ENCODE results near the gene MED27. TPM values are rescaled to one million over a fixed set of nuclear protein-coding genes. Genes with fewer than 3 reads are reported as not detected.
A peak's percentile ranks its signal among the peaks of the same experiment; 100 is the strongest.

Gene MED27
- total and polyA plus RNA-seq, 7 experiments from 2014 or later = 11.5 to 44.2 (median 25.7) TPM

DNA sequence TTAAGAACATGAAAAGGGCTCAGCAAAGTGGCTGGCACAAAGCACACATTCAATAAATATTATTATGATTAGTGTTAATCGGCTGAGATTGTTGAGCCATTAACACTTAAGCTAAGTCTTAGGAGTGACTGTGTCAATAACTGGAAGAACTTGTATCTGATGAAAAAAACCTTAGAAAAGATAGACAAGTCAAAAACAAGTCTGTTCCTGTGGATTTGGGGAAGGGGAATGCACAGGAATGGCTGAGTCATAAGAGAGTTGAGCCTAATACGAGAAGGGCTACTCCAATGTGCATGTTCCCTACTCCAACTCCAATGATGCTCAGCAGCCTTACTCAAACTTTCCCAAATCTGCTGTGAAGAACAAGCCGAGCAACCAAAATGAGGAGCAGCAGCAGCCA, 53.9 kb downstream of the MED27 start:
- H3K36me3 Mint-ChIP-seq = peaks cover 0 to 14% (median 6%) of the 10 kb centered on the region in 5 donors
- H3K36me3 ChIP-seq (ENCODE audit: control insufficient read depth in 2 of 3, insufficient read depth in 3 of 3, low read length in 3 of 3) = no peaks in the 10 kb centered on the region
- H3K9me3 Mint-ChIP-seq = no peaks in the 10 kb centered on the region
- peak overlapping the region in 1 of 10 donors; percentile 16 for H3K4me3 Mint-ChIP-seq
- H3K27ac ChIP-seq (ENCODE audit: low read depth, low read length) = no peak overlapping the region
- ChIA-PET CTCF (interaction anchor here (0.6 kb wide), 1 partner anchor 1319 kb away, joined by 3 read pairs; no protein-coding TSS in a partner anchor), POLR2A (no interaction called here)
- no peaks in the 10 kb centered on the region for H3K9me3 ChIP-seq (ENCODE audit: control insufficient read depth in 2 of 3, low read length in 3 of 3)
- ATAC-seq (no peak), DNase-seq (no peak)
- no peak overlapping the region for H3K27ac Mint-ChIP-seq
- H3K27me3 Mint-ChIP-seq = no peaks in the 10 kb centered on the region
- H3K27me3 ChIP-seq (ENCODE audit: control insufficient read depth in 2 of 2, insufficient read depth in 2 of 2, low read length in 2 of 2) = no peaks in the 10 kb centered on the region
- H3K4me1 Mint-ChIP-seq = peaks cover 4 to 65% (median 36%) of the 10 kb centered on the region in 7 donors
- H3K4me1 ChIP-seq (ENCODE audit: control insufficient read depth in 2 of 2, insufficient read depth in 2 of 2, low read length in 2 of 2) = no peaks in the 10 kb centered on the region
- intact Hi-C loops (cut with micrococcal nuclease) = no loop called here
- no peak overlapping the region for H3K4me3 ChIP-seq (ENCODE audit: low read length)

DNA sequence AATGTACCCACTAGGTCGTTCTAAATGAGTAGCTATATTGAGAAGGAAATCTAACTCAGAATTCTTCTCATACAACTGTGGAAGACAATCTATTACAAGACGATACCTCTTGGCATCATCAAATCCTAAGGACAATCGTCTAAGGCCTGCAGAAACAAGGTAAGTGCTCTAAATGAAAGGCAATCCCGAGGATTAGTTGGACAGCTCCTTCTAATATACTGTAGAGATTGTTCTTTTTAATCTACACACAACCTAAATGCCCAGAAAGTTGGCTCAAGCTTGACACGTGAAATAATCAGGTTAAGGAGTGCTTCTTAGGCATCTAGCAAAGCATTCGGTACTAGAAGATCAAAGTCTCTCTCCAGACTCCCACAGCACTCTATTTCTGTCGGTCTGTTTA, 55.1 kb downstream of the MED27 start:
- H3K27ac ChIP-seq (ENCODE audit: low read depth, low read length) = no peak overlapping the region
- H3K4me1 Mint-ChIP-seq = peaks cover 0 to 58% (median 28%) of the 10 kb centered on the region in 7 donors
- H3K4me3 ChIP-seq (ENCODE audit: low read length) = no peak overlapping the region
- ATAC-seq (no peak), DNase-seq (no peak)
- no peaks in the 10 kb centered on the region for H3K27me3 Mint-ChIP-seq
- CTCF ChIA-PET = no interaction called here
- no peaks in the 10 kb centered on the region for H3K9me3 Mint-ChIP-seq
- H3K36me3 ChIP-seq (ENCODE audit: control insufficient read depth in 2 of 3, insufficient read depth in 3 of 3, low read length in 3 of 3) = no peaks in the 10 kb centered on the region
- H3K9me3 ChIP-seq (ENCODE audit: control insufficient read depth in 2 of 3, low read length in 3 of 3) = no peaks in the 10 kb centered on the region
- intact Hi-C loops (cut with micrococcal nuclease) = no loop called here
- H3K36me3 Mint-ChIP-seq = peaks cover 0 to 14% (median 6%) of the 10 kb centered on the region in 5 donors
- no peaks in the 10 kb centered on the region for H3K27me3 ChIP-seq (ENCODE audit: control insufficient read depth in 2 of 2, insufficient read depth in 2 of 2, low read length in 2 of 2)
- H3K4me1 ChIP-seq (ENCODE audit: control insufficient read depth in 2 of 2, insufficient read depth in 2 of 2, low read length in 2 of 2) = no peaks in the 10 kb centered on the region
- POLR2A ChIA-PET = no interaction called here
- no peak overlapping the region for H3K4me3 Mint-ChIP-seq
- H3K27ac Mint-ChIP-seq = no peak overlapping the region

DNA sequence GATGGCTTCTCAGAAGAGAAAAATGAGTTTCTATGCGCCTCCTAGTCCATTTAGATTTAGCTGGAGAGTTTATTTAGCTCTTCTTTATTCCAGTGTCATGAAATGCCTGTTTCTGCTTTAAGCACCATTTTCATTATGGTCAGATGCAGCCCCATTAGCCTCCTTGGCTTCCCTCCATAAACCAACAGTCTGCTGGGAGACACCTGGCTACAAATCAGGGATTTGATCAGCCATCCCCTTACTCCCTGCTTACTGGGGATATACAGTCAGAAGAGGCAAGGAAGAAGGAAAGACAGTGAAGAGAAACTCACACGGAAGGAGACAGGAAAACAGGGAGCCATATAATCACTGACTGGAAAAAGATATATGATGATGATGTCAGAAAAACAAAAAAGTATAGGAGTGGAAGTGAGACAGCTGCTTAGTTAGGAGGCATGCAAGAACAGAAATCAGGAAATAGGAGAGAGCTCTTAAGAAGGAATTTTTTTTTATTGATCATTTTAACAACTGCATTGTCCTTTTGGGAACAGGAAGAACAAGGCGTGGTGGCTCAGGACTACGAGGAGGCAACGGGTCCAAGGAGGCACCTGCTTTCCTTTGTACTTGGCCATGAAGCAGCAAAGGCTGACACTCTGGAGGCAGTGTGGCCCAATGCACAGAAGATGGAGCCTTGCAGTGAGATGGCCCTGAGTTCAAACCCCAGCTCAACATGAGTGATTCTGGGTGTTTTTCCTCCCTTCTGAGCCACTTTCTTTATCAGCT, 56.1 kb downstream of the MED27 start:
- H3K9me3 Mint-ChIP-seq = no peaks in the 10 kb centered on the region
- H3K9me3 ChIP-seq (ENCODE audit: control insufficient read depth in 2 of 3, low read length in 3 of 3) = no peaks in the 10 kb centered on the region
- ChIA-PET CTCF (no interaction called here), POLR2A (no interaction called here)
- H3K27ac ChIP-seq (ENCODE audit: low read depth, low read length) = no peak overlapping the region
- H3K27ac Mint-ChIP-seq = peak overlapping the region in 1 of 9 donors; percentile 11
- no peak for DNase-seq
- no peaks in the 10 kb centered on the region for H3K27me3 Mint-ChIP-seq
- no peak overlapping the region for H3K4me3 ChIP-seq (ENCODE audit: low read length)
- peaks cover 0 to 53% (median 31%) of the 10 kb centered on the region in 7 donors for H3K4me1 Mint-ChIP-seq
- no peak for ATAC-seq
- H3K27me3 ChIP-seq (ENCODE audit: control insufficient read depth in 2 of 2, insufficient read depth in 2 of 2, low read length in 2 of 2) = no peaks in the 10 kb centered on the region
- no peak overlapping the region for H3K4me3 Mint-ChIP-seq
- H3K4me1 ChIP-seq (ENCODE audit: control insufficient read depth in 2 of 2, insufficient read depth in 2 of 2, low read length in 2 of 2) = no peaks in the 10 kb centered on the region
- H3K36me3 ChIP-seq (ENCODE audit: control insufficient read depth in 2 of 3, insufficient read depth in 3 of 3, low read length in 3 of 3) = no peaks in the 10 kb centered on the region
- H3K36me3 Mint-ChIP-seq = peaks cover 0 to 10% (median 6%) of the 10 kb centered on the region in 5 donors
- intact Hi-C loops (cut with micrococcal nuclease) = no loop called here

DNA sequence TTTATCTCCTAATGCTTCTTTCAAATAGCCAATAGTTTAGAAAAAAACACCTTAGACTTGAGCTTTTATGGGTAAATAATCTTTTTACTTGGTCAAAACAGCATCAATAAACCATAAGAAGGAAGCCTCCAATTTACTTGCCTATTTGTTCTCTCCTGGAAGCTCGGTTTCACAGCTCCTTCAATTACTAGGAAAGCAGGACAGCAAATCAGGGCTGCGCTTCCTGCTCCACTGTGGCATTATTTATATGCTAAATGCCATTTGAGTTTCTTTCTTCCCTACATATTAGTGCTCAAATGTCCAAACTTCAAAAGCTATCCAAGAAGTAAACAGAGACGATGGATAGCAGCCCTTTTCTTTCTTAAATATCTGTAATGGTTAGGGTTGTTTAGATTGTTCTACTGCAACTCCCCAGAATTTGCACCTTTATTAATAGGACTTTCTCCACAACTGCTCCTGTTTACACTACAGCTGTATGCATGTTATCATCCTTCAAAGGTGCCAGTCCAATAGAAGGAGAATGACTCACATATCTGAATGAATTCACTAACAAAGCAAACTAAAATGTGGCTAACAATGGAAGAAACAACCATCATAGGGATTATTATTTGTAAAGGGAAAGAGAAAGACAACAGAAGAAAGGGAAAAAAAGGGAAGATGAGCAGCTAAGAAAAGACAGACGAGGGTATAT, 58.7 kb downstream of the MED27 start:
- peaks cover 0 to 51% (median 32%) of the 10 kb centered on the region in 7 donors for H3K4me1 Mint-ChIP-seq
- no peaks in the 10 kb centered on the region for H3K9me3 ChIP-seq (ENCODE audit: control insufficient read depth in 2 of 3, low read length in 3 of 3)
- peaks cover 0 to 9% (median 2%) of the 10 kb centered on the region in 5 donors for H3K36me3 Mint-ChIP-seq
- no peaks in the 10 kb centered on the region for H3K4me1 ChIP-seq (ENCODE audit: control insufficient read depth in 2 of 2, insufficient read depth in 2 of 2, low read length in 2 of 2)
- H3K27me3 ChIP-seq (ENCODE audit: control insufficient read depth in 2 of 2, insufficient read depth in 2 of 2, low read length in 2 of 2) = no peaks in the 10 kb centered on the region
- DNase-seq = no peak
- H3K27ac ChIP-seq (ENCODE audit: low read depth, low read length) = no peak overlapping the region
- no peaks in the 10 kb centered on the region for H3K9me3 Mint-ChIP-seq
- no peak overlapping the region for H3K27ac Mint-ChIP-seq
- intact Hi-C loops (cut with micrococcal nuclease) = no loop called here
- H3K36me3 ChIP-seq (ENCODE audit: control insufficient read depth in 2 of 3, insufficient read depth in 3 of 3, low read length in 3 of 3) = no peaks in the 10 kb centered on the region
- H3K4me3 Mint-ChIP-seq = no peak overlapping the region
- no peaks in the 10 kb centered on the region for H3K27me3 Mint-ChIP-seq
- H3K4me3 ChIP-seq (ENCODE audit: low read length) = no peak overlapping the region
- POLR2A ChIA-PET = no interaction called here
- ATAC-seq = no peak
- CTCF ChIA-PET = no interaction called here

DNA sequence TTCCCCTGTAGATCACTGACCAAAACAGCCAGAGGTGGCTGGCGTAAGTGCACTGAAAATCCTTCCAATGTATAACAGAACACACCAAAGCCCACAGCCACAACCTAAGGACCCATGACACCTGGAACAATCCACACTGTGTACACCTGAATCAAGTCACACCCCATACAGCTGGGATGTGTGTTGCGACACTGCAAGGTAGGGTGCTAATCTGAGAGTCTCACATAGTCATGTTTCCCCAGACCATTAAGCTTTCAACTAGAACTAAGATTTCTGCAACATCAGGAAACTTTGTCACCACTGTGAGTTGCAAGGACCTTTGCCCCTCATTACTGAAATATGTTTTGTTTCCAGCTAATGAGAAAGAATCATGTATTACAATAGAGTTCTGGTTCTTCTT, 59.4 kb downstream of the MED27 start:
- Histone ChIP-seq H3K27ac (ENCODE audit: low read depth, low read length) (no peak overlapping the region), H3K4me3 (ENCODE audit: low read length) (no peak overlapping the region), H3K9me3 (ENCODE audit: control insufficient read depth in 2 of 3, low read length in 3 of 3) (no peaks in the 10 kb centered on the region), H3K36me3 (ENCODE audit: control insufficient read depth in 2 of 3, insufficient read depth in 3 of 3, low read length in 3 of 3) (no peaks in the 10 kb centered on the region), H3K4me1 (ENCODE audit: control insufficient read depth in 2 of 2, insufficient read depth in 2 of 2, low read length in 2 of 2) (no peaks in the 10 kb centered on the region), H3K27me3 (ENCODE audit: control insufficient read depth in 2 of 2, insufficient read depth in 2 of 2, low read length in 2 of 2) (no peaks in the 10 kb centered on the region)
- no peaks in the 10 kb centered on the region for H3K9me3 Mint-ChIP-seq
- DNase-seq (no peak), ATAC-seq (no peak)
- ChIA-PET CTCF (no interaction called here), POLR2A (no interaction called here)
- no peaks in the 10 kb centered on the region for H3K27me3 Mint-ChIP-seq
- H3K36me3 Mint-ChIP-seq = peaks cover 0 to 9% (median 2%) of the 10 kb centered on the region in 5 donors
- intact Hi-C loops (cut with micrococcal nuclease) = no loop called here
- no peak overlapping the region for H3K4me3 Mint-ChIP-seq
- no peak overlapping the region for H3K27ac Mint-ChIP-seq
- H3K4me1 Mint-ChIP-seq = peaks cover 0 to 46% (median 32%) of the 10 kb centered on the region in 7 donors

DNA sequence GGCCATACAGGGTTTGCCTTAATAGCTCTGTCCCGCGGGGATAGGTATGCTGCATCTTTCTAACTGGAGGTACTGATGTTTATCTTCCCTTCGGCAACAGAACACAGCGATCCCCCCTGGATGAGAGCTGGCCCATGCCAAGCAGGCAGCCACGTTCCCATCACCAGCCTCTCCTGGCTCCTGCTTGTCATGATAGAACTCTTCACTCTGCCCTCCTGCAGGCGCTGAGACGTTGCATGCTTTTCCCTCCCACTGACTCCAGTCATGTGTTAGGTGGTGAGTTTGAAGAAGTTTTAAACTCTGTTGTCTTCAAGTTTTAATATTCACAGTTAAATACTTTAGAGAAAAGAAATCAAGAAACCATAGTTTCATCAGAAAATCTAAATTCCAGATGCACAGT, 60.0 kb downstream of the MED27 start:
- H3K27ac Mint-ChIP-seq = no peak overlapping the region
- H3K9me3 ChIP-seq (ENCODE audit: control insufficient read depth in 2 of 3, low read length in 3 of 3) = no peaks in the 10 kb centered on the region
- no peak overlapping the region for H3K27ac ChIP-seq (ENCODE audit: low read depth, low read length)
- no peaks in the 10 kb centered on the region for H3K27me3 ChIP-seq (ENCODE audit: control insufficient read depth in 2 of 2, insufficient read depth in 2 of 2, low read length in 2 of 2)
- no peak overlapping the region for H3K4me3 ChIP-seq (ENCODE audit: low read length)
- H3K4me1 Mint-ChIP-seq = peaks cover 0 to 44% (median 31%) of the 10 kb centered on the region in 7 donors
- peaks cover 0 to 14% (median 1%) of the 10 kb centered on the region in 5 donors for H3K36me3 Mint-ChIP-seq
- intact Hi-C loops (cut with micrococcal nuclease) = no loop called here
- H3K4me1 ChIP-seq (ENCODE audit: control insufficient read depth in 2 of 2, insufficient read depth in 2 of 2, low read length in 2 of 2) = no peaks in the 10 kb centered on the region
- H3K9me3 Mint-ChIP-seq = no peaks in the 10 kb centered on the region
- ATAC-seq (no peak), DNase-seq (no peak)
- no peaks in the 10 kb centered on the region for H3K36me3 ChIP-seq (ENCODE audit: control insufficient read depth in 2 of 3, insufficient read depth in 3 of 3, low read length in 3 of 3)
- ChIA-PET POLR2A (no interaction called here), CTCF (no interaction called here)
- no peaks in the 10 kb centered on the region for H3K27me3 Mint-ChIP-seq
- no peak overlapping the region for H3K4me3 Mint-ChIP-seq

Measured in naive thymus-derived CD4-positive, alpha-beta T cell (primary cell).